Uterus (tissue), 2 donors: Measurements from ENCODE around the gene ARHGAP9.

Source experiments
- CTCF ChIP-seq, 4 experiments: fragments of 200-600 bp in 2 of 4; fragments of 450-650 bp in 2 of 4; sonication (generic) in 2 of 4; IDR thresholded peaks; one replicate each; pipeline ENCODE4 v1.5.1; 2016 to 2019; ENCODE audit warnings: antibody characterized with exemption in 4 of 4, mild to moderate bottlenecking in 2 of 4, moderate library complexity in 1 of 4
- POLR2A ChIP-seq, 2 donors: fragments of 450-650 bp; IDR thresholded peaks; one replicate each; pipeline ENCODE4 v1.6.1; 2016; ENCODE audit warnings: antibody characterized with exemption in 2 of 2, mild to moderate bottlenecking in 1 of 2, moderate library complexity in 1 of 2

GRCh38 chr12:57515408-57515933 is 35.8 kb upstream of the ARHGAP9 start:
- TF ChIP-seq CTCF (IDR thresholded peaks at IDR 0.05), result no peak
- no peak for TF ChIP-seq POLR2A (IDR thresholded peaks at IDR 0.05)
